GM23338 (cell line): ENCODE measurements around the gene DBH. TPM values are rescaled to one million over a fixed set of nuclear protein-coding genes. Genes with fewer than 3 reads are reported as not detected.

Experiments used
- ATAC-seq: fragments of 200-7000 bp; cut with Tn5 transposase; 3 replicates; pipeline ENCODE4 v1.9.1; 2020
- DNase-seq: peaks from one replicate; pipeline ENCODE4 v3.0.0-alpha.2; 2015; ENCODE audit warnings: low spot score
- H2AFZ ChIP-seq: fragments of 200-600 bp; sonication (generic); 2 replicates; pipeline ENCODE4 v1.8.0; 2016; ENCODE audit warnings: antibody characterized with exemption, mild to moderate bottlenecking, moderate library complexity
- H3F3A ChIP-seq: fragments of 200-600 bp; sonication (generic); replicated peaks from 2 replicates; pipeline ENCODE4 v1.8.0; 2017; ENCODE audit warnings: antibody characterized with exemption, mixed run types, low read depth
- H3K27ac ChIP-seq: fragments of 200-600 bp; sonication (generic); 2 replicates; pipeline ENCODE4 v1.6.1; 2016; ENCODE audit warnings: low read depth
- H3K27me3 ChIP-seq: fragments of 200-600 bp; sonication (generic); 2 replicates; pipeline ENCODE4 v1.8.0; 2016; ENCODE audit warnings: mild to moderate bottlenecking, mixed run types, moderate library complexity; ENCODE audit not compliant: insufficient read depth
- H3K36me3 ChIP-seq: fragments of 200-600 bp; sonication (generic); 2 replicates; pipeline ENCODE4 v1.8.0; 2016; ENCODE audit warnings: mild to moderate bottlenecking; ENCODE audit not compliant: insufficient read depth
- H3K4me1 ChIP-seq: fragments of 200-600 bp; sonication (generic); 2 replicates; pipeline ENCODE4 v1.8.0; 2016; ENCODE audit warnings: mild to moderate bottlenecking, moderate library complexity; ENCODE audit not compliant: insufficient read depth
- H3K4me2 ChIP-seq: fragments of 200-600 bp; sonication (generic); 2 replicates; pipeline ENCODE4 v1.7.1; 2017; ENCODE audit warnings: mixed run types
- H3K4me3 ChIP-seq: fragments of 200-600 bp; sonication (generic); 2 replicates; pipeline ENCODE4 v1.6.1; 2016; ENCODE audit warnings: mixed run types
- H3K79me2 ChIP-seq: fragments of 200-600 bp; sonication (generic); replicated peaks from 2 replicates; pipeline ENCODE4 v1.8.0; 2017; ENCODE audit warnings: mild to moderate bottlenecking; ENCODE audit not compliant: insufficient read depth
- H3K9me2 ChIP-seq: fragments of 200-600 bp; sonication (generic); 2 replicates; pipeline ENCODE4 v1.8.0; 2017; ENCODE audit not compliant: insufficient read depth
- H4K20me1 ChIP-seq: fragments of 200-600 bp; sonication (generic); replicated peaks from 2 replicates; pipeline ENCODE4 v1.8.0; 2017; ENCODE audit warnings: mild to moderate bottlenecking; ENCODE audit not compliant: insufficient read depth
- H3K27ac Mint-ChIP-seq: 2 replicates; pipeline ENCODE4 v1.8.0; 2020; ENCODE audit warnings: inconsistent platforms, mild to moderate bottlenecking, moderate library complexity, mixed read lengths
- H3K27me3 Mint-ChIP-seq: 3 replicates; pipeline ENCODE4 v1.8.0; 2022; ENCODE audit warnings: low read depth, mild to moderate bottlenecking, moderate library complexity, mixed read lengths, inconsistent platforms; ENCODE audit not compliant: insufficient read depth, poor library complexity
- H3K36me3 Mint-ChIP-seq: 3 replicates; pipeline ENCODE4 v1.8.0; 2021; ENCODE audit warnings: low read depth, mild to moderate bottlenecking, inconsistent platforms, moderate library complexity, mixed read lengths
- H3K4me1 Mint-ChIP-seq: 3 replicates; pipeline ENCODE4 v1.8.0; 2020; ENCODE audit warnings: mild to moderate bottlenecking, inconsistent platforms, mixed read lengths
- H3K4me3 Mint-ChIP-seq: 3 replicates; pipeline ENCODE4 v1.8.0; 2021; ENCODE audit warnings: moderate library complexity, mild to moderate bottlenecking, inconsistent platforms, mixed read lengths
- H3K9me3 Mint-ChIP-seq: 3 replicates; pipeline ENCODE4 v1.8.0; 2020; ENCODE audit warnings: moderate library complexity, mild to moderate bottlenecking, inconsistent platforms, mixed read lengths
- CREB1 ChIP-seq: fragments of 250-450 bp; sonication (Bioruptor Pico); IDR thresholded peaks from 2 replicates; pipeline ENCODE4 v1.5.0; 2020; ENCODE audit warnings: low read depth, mild to moderate bottlenecking, moderate library complexity
- EZH2 ChIP-seq: fragments of 200-600 bp; sonication (generic); IDR thresholded peaks from one replicate; pipeline ENCODE4 v1.8.0; 2017; ENCODE audit warnings: antibody characterized with exemption, mild to moderate bottlenecking, low read depth; ENCODE audit not compliant: unreplicated experiment
- EZH2phosphoT487 ChIP-seq: fragments of 200-600 bp; sonication (generic); IDR thresholded peaks from one replicate; pipeline ENCODE4 v1.8.1; 2018; ENCODE audit warnings: antibody characterized with exemption; ENCODE audit not compliant: unreplicated experiment
- JUNB ChIP-seq: IDR thresholded peaks from one replicate; pipeline ENCODE4 v1.6.1; 2016; ENCODE audit warnings: antibody characterized with exemption; ENCODE audit not compliant: unreplicated experiment
- NANOG ChIP-seq: IDR thresholded peaks from 2 replicates; pipeline ENCODE4 v1.6.1; 2016; ENCODE audit warnings: antibody characterized with exemption, borderline replicate concordance
- POLR2AphosphoS5 ChIP-seq: IDR thresholded peaks from 2 replicates; pipeline ENCODE4 v1.6.1; 2016; ENCODE audit warnings: antibody characterized with exemption, low read depth
- STAT1 ChIP-seq: IDR thresholded peaks from one replicate; pipeline ENCODE4 v1.6.1; 2016; ENCODE audit warnings: antibody characterized with exemption; ENCODE audit not compliant: unreplicated experiment
- ZNF114 ChIP-seq: fragments of 250-450 bp; sonication (Bioruptor Pico); IDR thresholded peaks from 2 replicates; pipeline ENCODE4 v1.5.0; 2020; ENCODE audit warnings: mild to moderate bottlenecking, moderate library complexity
- ZNF331 ChIP-seq: fragments of 250-450 bp; sonication (Bioruptor Pico); IDR thresholded peaks from 2 replicates; pipeline ENCODE4 v1.5.0; 2020; ENCODE audit warnings: low read depth, mild to moderate bottlenecking, moderate library complexity
- polyA plus RNA-seq: library from polyadenylated mRNA; unstranded; fragments of >200 nt; fragmentation: Nextera tagmentation; extraction: Ambion mirVana; gene quantifications from 2 replicates; pipeline ENCODE4 v1.2.1, GENCODE V29; 2016
- total RNA-seq: library from RNA; depleted of rRNA; stranded (reverse); fragments of >200 nt; shearing (Covaris generic); gene quantifications from 2 replicates; pipeline ENCODE4 v1.2.3, GENCODE V29; 2014
- TF ChIP-seq, protein P1 (sequence below): fragments of 250-450 bp; sonication (Bioruptor Pico); IDR thresholded peaks from 2 replicates; pipeline ENCODE4 v1.5.0; 2020; ENCODE audit warnings: mild to moderate bottlenecking, moderate library complexity
- TF ChIP-seq, protein P2 (sequence below): IDR thresholded peaks from one replicate; pipeline ENCODE4 v1.6.1; 2018; ENCODE audit warnings: antibody characterized with exemption; ENCODE audit not compliant: unreplicated experiment
- TF ChIP-seq, protein P3 (sequence below): IDR thresholded peaks from 2 replicates; pipeline ENCODE4 v1.6.1; 2016; ENCODE audit warnings: antibody characterized with exemption
- TF ChIP-seq, protein P4 (sequence below), 2 experiments: fragments of 200-600 bp in 1 of 2; sonication (generic) in 1 of 2; conservative IDR thresholded peaks; 2 replicates each; pipeline versions ENCODE4 v1.5.1 to v1.6.1; 2016 to 2017; ENCODE audit warnings: antibody characterized with exemption in 2 of 2, low read depth in 2 of 2, mild to moderate bottlenecking in 2 of 2, moderate library complexity in 1 of 2

Gene DBH
- total and polyA plus RNA-seq, 2 experiments from 2014 or later = 0.08 to 0.24 TPM

DNA sequence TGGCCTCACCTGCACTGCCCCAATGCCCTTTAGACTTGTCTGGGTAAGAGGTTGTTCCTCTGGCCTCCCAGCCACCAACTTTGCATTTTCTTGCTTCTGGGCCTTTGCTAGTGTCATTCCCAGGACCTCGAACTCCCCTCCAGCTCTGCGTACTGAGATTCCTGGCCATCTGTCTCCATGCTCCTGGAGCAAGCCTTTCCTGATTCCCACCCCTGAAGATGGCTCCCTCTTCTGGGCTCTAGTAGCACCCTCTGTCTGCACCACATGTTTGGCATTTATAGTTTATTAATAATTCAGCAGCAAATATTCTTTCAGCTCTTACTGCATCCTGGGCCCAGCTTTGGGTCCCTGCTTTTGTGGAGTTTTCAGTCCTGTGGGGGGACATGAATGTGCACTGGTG is 41.9 kb upstream of the DBH start:
- Mint-ChIP-seq H3K36me3 (peaks cover 14% of the 10 kb centered on the region), H3K4me1 (no peaks in the 10 kb centered on the region), H3K27ac (no peak overlapping the region), H3K27me3 (peaks cover 7% of the 10 kb centered on the region), H3K4me3 (no peak overlapping the region), H3K9me3 (peaks cover 37% of the 10 kb centered on the region)
- no peaks in the 10 kb centered on the region for H3K4me1 ChIP-seq
- no peaks in the 10 kb centered on the region for H3K9me2 ChIP-seq
- DNase-seq (no peak), ATAC-seq (no peak)
- no peak overlapping the region for H2AFZ ChIP-seq
- TF ChIP-seq POLR2AphosphoS5 (no peak), STAT1 (no peak), NANOG (no peak), JUNB (no peak), EZH2 (no peak), CREB1 (CRISPR knock-in tag) (no peak), ZNF331 (CRISPR knock-in tag) (no peak), ZNF114 (CRISPR knock-in tag) (no peak), EZH2phosphoT487 (no peak)
- TF ChIP-seq, protein P1, sequence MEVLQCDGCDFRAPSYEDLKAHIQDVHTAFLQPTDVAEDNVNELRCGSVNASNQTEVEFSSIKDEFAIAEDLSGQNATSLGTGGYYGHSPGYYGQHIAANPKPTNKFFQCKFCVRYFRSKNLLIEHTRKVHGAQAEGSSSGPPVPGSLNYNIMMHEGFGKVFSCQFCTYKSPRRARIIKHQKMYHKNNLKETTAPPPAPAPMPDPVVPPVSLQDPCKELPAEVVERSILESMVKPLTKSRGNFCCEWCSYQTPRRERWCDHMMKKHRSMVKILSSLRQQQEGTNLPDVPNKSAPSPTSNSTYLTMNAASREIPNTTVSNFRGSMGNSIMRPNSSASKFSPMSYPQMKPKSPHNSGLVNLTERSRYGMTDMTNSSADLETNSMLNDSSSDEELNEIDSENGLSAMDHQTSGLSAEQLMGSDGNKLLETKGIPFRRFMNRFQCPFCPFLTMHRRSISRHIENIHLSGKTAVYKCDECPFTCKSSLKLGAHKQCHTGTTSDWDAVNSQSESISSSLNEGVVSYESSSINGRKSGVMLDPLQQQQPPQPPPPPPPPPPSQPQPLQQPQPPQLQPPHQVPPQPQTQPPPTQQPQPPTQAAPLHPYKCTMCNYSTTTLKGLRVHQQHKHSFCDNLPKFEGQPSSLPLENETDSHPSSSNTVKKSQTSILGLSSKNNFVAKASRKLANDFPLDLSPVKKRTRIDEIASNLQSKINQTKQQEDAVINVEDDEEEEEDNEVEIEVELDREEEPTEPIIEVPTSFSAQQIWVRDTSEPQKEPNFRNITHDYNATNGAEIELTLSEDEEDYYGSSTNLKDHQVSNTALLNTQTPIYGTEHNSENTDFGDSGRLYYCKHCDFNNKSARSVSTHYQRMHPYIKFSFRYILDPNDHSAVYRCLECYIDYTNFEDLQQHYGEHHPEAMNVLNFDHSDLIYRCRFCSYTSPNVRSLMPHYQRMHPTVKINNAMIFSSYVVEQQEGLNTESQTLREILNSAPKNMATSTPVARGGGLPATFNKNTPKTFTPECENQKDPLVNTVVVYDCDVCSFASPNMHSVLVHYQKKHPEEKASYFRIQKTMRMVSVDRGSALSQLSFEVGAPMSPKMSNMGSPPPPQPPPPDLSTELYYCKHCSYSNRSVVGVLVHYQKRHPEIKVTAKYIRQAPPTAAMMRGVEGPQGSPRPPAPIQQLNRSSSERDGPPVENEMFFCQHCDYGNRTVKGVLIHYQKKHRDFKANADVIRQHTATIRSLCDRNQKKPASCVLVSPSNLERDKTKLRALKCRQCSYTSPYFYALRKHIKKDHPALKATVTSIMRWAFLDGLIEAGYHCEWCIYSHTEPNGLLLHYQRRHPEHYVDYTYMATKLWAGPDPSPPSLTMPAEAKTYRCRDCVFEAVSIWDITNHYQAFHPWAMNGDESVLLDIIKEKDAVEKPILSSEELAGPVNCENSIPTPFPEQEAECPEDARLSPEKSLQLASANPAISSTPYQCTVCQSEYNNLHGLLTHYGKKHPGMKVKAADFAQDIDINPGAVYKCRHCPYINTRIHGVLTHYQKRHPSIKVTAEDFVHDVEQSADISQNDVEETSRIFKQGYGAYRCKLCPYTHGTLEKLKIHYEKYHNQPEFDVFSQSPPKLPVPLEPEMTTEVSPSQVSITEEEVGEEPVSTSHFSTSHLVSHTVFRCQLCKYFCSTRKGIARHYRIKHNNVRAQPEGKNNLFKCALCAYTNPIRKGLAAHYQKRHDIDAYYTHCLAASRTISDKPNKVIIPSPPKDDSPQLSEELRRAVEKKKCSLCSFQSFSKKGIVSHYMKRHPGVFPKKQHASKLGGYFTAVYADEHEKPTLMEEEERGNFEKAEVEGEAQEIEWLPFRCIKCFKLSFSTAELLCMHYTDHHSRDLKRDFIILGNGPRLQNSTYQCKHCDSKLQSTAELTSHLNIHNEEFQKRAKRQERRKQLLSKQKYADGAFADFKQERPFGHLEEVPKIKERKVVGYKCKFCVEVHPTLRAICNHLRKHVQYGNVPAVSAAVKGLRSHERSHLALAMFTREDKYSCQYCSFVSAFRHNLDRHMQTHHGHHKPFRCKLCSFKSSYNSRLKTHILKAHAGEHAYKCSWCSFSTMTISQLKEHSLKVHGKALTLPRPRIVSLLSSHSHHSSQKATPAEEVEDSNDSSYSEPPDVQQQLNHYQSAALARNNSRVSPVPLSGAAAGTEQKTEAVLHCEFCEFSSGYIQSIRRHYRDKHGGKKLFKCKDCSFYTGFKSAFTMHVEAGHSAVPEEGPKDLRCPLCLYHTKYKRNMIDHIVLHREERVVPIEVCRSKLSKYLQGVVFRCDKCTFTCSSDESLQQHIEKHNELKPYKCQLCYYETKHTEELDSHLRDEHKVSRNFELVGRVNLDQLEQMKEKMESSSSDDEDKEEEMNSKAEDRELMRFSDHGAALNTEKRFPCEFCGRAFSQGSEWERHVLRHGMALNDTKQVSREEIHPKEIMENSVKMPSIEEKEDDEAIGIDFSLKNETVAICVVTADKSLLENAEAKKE (CRISPR knock-in tag) = no peak
- TF ChIP-seq, protein P2, sequence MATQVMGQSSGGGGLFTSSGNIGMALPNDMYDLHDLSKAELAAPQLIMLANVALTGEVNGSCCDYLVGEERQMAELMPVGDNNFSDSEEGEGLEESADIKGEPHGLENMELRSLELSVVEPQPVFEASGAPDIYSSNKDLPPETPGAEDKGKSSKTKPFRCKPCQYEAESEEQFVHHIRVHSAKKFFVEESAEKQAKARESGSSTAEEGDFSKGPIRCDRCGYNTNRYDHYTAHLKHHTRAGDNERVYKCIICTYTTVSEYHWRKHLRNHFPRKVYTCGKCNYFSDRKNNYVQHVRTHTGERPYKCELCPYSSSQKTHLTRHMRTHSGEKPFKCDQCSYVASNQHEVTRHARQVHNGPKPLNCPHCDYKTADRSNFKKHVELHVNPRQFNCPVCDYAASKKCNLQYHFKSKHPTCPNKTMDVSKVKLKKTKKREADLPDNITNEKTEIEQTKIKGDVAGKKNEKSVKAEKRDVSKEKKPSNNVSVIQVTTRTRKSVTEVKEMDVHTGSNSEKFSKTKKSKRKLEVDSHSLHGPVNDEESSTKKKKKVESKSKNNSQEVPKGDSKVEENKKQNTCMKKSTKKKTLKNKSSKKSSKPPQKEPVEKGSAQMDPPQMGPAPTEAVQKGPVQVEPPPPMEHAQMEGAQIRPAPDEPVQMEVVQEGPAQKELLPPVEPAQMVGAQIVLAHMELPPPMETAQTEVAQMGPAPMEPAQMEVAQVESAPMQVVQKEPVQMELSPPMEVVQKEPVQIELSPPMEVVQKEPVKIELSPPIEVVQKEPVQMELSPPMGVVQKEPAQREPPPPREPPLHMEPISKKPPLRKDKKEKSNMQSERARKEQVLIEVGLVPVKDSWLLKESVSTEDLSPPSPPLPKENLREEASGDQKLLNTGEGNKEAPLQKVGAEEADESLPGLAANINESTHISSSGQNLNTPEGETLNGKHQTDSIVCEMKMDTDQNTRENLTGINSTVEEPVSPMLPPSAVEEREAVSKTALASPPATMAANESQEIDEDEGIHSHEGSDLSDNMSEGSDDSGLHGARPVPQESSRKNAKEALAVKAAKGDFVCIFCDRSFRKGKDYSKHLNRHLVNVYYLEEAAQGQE = no peak
- TF ChIP-seq, protein P3, sequence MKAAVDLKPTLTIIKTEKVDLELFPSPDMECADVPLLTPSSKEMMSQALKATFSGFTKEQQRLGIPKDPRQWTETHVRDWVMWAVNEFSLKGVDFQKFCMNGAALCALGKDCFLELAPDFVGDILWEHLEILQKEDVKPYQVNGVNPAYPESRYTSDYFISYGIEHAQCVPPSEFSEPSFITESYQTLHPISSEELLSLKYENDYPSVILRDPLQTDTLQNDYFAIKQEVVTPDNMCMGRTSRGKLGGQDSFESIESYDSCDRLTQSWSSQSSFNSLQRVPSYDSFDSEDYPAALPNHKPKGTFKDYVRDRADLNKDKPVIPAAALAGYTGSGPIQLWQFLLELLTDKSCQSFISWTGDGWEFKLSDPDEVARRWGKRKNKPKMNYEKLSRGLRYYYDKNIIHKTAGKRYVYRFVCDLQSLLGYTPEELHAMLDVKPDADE = no peak
- TF ChIP-seq, protein P4, sequence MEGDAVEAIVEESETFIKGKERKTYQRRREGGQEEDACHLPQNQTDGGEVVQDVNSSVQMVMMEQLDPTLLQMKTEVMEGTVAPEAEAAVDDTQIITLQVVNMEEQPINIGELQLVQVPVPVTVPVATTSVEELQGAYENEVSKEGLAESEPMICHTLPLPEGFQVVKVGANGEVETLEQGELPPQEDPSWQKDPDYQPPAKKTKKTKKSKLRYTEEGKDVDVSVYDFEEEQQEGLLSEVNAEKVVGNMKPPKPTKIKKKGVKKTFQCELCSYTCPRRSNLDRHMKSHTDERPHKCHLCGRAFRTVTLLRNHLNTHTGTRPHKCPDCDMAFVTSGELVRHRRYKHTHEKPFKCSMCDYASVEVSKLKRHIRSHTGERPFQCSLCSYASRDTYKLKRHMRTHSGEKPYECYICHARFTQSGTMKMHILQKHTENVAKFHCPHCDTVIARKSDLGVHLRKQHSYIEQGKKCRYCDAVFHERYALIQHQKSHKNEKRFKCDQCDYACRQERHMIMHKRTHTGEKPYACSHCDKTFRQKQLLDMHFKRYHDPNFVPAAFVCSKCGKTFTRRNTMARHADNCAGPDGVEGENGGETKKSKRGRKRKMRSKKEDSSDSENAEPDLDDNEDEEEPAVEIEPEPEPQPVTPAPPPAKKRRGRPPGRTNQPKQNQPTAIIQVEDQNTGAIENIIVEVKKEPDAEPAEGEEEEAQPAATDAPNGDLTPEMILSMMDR (conservative IDR thresholded peaks at IDR 0.05; ENCODE audit: low read depth in 2 of 2) = no peak
- H3F3A ChIP-seq = peaks cover 2% of the 10 kb centered on the region; the same call in 1 of the 2 replicates
- no peak overlapping the region for H3K4me2 ChIP-seq
- no peaks in the 10 kb centered on the region for H3K79me2 ChIP-seq
- H3K36me3 ChIP-seq = no peaks in the 10 kb centered on the region
- no peak overlapping the region for H3K27ac ChIP-seq
- no peaks in the 10 kb centered on the region for H3K27me3 ChIP-seq
- no peak overlapping the region for H3K4me3 ChIP-seq
- H4K20me1 ChIP-seq = no peaks in the 10 kb centered on the region
